ENCODE measurements around the gene PSMD1.

- TF ChIP-seq GATA3 (IDR thresholded peaks at IDR 0.05; ENCODE audit: low read depth, low read length), result no peak
- TF ChIP-seq GATA2 (IDR thresholded peaks at IDR 0.05; ENCODE audit: low read depth, low read length), result no peak
These were observed 2.8 kb upstream of the PSMD1 start for GRCh38 chr2:231053846-231054245.

Data from SH-SY5Y (cell line).